Ureter (tissue), 1 donor: ENCODE measurements around the gene ZBTB17. TPM values are rescaled to one million over a fixed set of nuclear protein-coding genes. Genes with fewer than 3 reads are reported as not detected.

Experiments used
- DNase-seq: peaks from one replicate; pipeline ENCODE4 v3.0.0-alpha.2; 2020; ENCODE audit warnings: low spot score
- total RNA-seq: library from RNA; stranded (reverse); gene quantifications from one replicate; pipeline ENCODE4 v1.2.4, GENCODE V29; 2023
- donor health status: DM: yes; HTN: yes; CAD: no.

Gene ZBTB17
- total RNA-seq, 1 donor from 2014 or later, result 44.4 TPM

- DNase-seq, result no peak
Observed at GRCh38 chr1:15947382-15948090, 28.4 kb downstream of the ZBTB17 start.

- peak; percentile 26 for DNase-seq
Observed at GRCh38 chr1:15946571-15947381, 29.1 kb downstream of the ZBTB17 start.

GRCh38 chr1:15945832-15946448 is 30.0 kb downstream of the ZBTB17 start:
- DNase-seq, result no peak

- no peak for DNase-seq
Observed at GRCh38 chr1:15945011-15945831, 30.7 kb downstream of the ZBTB17 start.

- peak; percentile 41 for DNase-seq
Observed at GRCh38 chr1:15944308-15945010, 31.4 kb downstream of the ZBTB17 start.

GRCh38 chr1:15943992-15944307 is 32.0 kb downstream of the ZBTB17 start:
- DNase-seq, result peak; percentile 39

GRCh38 chr1:15943328-15943991 is 32.4 kb downstream of the ZBTB17 start:
- peak; percentile 43 for DNase-seq

- DNase-seq, result no peak
Observed at GRCh38 chr1:15942661-15943327, 33.1 kb downstream of the ZBTB17 start.

- peak; percentile 41 for DNase-seq
Observed at GRCh38 chr1:15941899-15942660, 33.8 kb downstream of the ZBTB17 start.

GRCh38 chr1:15941044-15941840 is 34.7 kb downstream of the ZBTB17 start:
- no peak for DNase-seq

GRCh38 chr1:15940110-15941043 is 35.5 kb downstream of the ZBTB17 start:
- peak; percentile 12 for DNase-seq

- peak; percentile 66 for DNase-seq
Observed at GRCh38 chr1:15939181-15940109, 36.5 kb downstream of the ZBTB17 start.

GRCh38 chr1:15938628-15939161 is 37.2 kb downstream of the ZBTB17 start:
- DNase-seq, result peak; percentile 36

GRCh38 chr1:15937706-15938168 is 38.2 kb downstream of the ZBTB17 start:
- DNase-seq, result peak; percentile 33

- no peak for DNase-seq
Observed at GRCh38 chr1:15937146-15937545, 38.8 kb downstream of the ZBTB17 start.

GRCh38 chr1:15936025-15936424 is 39.9 kb downstream of the ZBTB17 start:
- no peak for DNase-seq
